Activated T-cell treated with anti-CD3 and anti-CD28 coated beads for 1 hour (primary cell): ENCODE data around the gene GPX4.

ENCODE experiments used
- DNase-seq: peaks from one replicate; pipeline ENCODE4 v3.0.0-alpha.2; 2020; ENCODE audit warnings: low read depth

Gene GPX4

DNA sequence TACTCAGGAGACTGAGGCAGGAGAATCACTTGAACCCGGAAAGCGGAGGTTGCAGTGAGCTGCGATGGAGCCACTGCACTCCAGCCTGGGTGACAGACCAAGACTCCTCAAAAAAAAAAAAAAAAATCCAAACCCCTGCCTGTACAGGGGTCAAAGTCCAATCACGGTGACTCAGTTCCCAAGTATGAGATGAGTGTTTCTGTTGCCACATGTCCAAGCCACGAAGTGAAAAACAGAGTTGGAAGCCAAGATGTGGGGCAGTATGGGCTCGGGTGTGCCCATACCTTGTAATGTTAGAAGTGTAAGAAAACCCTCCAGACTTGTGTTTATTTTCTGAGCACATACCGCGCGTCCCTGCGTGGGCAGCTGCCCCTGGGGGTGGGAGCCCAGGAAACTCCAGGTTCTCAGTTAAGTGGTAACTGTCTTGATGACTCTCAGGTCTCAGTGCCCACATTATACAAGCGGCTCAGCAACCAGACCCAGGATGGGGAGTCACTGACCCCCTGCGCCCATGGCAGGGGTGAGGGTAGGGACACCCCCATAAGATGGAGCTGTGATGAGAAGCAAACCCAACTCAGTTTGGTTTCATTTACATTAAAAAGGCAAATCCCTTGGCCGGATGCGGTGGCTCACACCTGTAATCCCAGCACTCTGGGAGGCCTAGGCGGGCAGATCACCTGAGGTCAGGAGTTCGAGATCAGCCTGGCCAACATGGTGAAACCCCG is 1.2 kb upstream of the GPX4 start:
- DNase-seq = no peak

DNA sequence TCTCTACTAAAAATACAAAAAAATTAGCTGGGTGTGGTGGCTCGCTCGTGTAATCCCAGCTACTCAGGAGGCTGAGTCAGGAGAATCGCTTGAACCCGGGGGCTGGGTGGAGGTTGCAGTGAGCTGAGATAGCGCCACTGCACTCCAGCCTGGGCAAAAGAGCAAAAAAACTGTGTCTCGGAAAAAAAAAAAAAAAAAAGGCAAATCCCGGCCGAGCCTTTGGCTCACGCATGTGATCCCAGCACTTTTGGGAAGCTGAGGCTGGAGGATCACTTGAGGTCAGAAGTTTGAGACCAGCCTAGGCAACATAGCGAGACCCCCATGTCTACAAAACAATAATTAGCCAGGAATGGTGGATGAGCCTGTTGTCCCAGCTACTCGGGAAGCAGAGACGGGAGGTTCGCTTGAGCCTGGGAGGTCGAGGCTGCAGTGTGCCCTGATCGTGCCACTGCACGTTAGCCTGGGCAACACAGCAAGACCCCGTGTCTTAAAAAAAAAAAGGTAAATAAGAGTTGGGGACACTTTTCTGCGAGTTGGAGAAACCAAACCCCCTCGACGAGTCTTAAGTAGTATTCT is 574 bp upstream of the GPX4 start:
- DNase-seq = no peak

DNA sequence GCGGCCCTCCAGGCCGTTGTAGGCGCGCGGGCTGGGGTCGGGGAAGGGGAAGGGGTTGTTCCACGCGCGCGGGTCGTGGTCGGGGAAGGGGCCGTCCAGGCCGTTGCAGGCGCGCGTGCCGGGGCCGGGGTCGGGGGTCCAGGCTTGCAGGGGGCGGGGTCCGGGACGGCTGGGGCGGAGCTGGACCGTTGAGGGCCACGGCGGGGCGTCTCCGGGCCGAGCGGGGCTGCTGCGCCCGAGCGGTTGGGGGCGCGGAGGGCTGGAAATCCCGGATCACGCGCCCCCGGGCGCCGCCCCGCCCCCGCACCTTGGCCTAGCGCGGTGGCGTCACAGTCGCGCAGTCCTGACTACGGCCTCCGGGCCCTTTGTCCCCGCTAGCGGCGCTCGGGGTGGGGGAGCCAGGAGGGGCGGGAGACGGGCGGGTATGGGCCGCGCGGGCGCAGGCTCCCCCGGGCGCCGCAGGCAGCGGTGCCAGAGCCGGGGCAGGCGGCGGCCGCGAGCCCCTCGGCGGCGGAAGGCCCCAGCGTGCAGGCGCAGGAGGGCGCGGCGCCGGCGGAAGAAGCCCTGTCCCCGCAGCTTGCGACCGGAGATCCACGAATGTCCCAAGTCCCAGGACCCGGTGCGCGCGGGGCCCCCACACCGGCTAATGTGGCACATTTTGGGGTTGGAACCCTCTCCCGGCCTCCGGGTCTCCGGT is 665 bp downstream of the GPX4 start:
- DNase-seq = peak; percentile 57

DNA sequence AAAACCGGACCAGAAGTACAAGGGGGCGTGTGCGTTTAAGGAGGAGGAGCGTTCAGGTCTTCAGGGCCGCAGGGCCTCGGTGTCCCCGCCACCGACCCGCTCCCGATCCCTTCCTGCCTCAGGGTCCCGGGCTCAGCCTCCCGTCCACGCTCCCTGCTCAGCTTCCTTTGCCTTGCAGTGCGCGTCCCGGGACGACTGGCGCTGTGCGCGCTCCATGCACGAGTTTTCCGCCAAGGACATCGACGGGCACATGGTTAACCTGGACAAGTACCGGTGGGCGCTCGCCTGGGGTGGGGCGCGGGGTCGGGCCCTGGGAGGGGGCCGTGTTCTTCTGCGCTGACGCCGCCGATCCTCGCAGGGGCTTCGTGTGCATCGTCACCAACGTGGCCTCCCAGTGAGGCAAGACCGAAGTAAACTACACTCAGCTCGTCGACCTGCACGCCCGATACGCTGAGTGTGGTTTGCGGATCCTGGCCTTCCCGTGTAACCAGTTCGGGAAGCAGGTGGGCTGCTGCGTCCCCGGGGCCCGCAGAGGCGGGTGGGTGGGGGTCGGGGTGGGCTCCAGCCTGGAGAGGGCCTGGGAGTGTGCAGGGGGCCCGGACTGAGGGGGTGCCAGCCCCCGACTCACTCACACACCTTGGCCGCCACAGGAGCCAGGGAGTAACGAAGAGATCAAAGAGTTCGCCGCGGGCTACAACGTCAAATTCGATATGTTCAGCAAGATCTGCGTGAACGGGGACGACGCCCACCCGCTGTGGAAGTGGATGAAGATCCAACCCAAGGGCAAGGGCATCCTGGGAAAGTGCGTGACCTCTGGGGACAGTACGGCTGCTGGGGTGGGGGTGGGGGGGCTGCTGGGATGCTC is 1.4 kb downstream of the GPX4 start:
- DNase-seq = no peak

DNA sequence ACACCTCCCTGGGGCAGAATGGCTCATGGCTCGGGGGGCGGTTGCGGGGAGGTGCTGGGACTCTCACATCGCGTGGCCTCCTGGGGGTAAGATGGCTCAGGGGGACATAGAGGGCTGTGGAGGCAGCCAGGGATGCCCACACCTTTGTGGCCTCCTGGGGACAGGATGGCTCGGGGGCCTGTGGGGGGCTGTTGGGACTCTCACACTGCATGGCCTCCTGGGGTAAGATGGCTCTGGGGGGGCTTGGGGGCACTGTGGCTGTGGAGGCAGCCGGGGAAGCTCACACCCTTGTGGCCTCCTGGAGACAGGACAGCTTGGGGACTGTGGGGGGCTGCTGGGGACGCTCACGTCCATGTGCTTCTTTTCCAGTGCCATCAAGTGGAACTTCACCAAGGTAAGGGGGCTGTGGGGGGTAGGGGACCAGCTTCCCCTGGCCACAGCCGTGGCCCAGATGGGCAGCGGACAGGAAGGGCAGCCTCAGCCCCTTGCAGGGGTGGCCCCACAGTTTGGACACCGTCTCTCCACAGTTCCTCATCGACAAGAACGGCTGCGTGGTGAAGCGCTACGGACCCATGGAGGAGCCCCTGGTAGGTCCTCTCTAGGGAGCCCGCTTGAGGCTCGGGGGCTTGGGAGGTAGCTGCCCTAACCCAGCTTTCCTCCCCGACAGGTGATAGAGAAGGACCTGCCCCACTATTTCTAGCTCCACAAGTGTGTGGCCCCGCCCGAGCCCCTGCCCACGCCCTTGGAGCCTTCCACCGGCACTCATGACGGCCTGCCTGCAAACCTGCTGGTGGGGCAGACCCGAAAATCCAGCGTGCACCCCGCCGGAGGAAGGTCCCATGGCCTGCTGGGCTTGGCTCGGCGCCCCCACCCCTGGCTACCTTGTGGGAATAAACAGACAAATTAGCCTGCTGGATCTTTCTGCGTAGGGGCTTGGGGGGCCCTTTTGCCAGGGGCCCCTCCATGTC is 2.4 kb downstream of the GPX4 start:
- DNase-seq = no peak

DNA sequence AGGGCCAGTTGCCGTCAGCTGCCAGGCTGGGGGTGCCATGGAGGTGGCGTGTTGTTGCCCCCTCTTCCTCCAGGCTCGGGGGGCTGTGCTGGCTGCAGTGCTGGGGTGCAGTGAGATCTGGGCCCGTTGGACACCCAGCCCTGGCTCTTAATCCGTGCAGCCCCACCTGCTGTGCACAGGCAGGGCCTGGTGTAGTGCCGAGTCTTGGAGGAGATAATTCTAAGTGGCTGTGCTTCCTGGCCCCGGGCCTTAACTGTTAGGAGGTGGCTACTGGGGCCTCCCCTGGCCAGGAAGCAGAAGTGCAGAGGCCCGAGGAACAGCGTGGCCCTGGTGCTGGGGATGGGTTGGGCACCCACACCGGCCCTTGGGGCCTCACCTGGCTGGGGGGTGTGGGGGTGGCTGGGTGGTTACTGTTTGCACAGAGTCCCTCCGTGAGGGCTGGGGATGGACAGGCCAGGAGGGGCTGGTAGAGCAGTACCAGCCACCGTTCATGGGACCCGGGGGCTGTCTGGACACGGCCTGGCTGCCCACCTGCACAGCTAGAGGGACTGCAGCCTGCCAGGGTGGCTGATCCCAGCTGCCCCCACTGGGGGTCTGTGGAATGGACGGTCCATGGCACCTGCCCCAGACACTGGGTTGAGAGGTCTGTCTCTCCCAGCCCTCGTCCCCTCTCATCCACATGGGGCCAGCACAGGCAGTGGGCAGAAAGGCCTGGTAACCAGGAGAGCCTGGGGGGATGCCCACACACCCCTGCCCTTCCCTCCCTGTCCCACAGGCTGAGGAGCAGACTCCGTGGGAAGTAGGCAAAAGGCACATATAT is 3.3 kb downstream of the GPX4 start:
- no peak for DNase-seq

DNA sequence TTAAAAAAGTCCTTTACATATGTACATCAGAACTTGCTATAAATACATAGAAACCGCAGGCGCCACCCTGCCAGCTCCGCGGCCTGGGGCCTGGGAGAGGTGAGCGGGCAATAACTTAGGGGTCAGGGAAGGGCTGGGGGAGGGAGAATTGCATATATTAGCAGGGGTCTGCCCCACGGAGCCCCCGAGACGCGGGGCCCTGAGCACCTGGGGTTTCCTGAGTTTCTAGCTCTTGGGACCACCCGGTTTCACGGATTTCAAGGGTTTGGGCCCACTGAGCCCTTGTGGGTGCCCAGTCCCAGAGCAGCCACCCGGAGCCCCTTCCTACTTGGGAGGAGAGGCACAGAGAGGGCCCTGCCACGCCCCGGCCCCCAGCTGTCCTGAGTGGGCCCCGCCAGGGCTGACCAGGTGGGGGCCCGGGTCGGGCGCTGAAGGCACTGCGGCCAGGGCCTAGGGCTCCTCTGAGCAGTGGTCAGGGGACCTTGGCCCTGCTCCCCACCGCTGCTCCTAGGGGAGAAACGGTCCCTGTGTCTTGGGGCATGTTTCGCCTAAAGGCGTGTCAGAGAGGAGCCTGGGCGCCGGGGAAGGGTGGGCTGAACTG is 4.0 kb downstream of the GPX4 start:
- no peak for DNase-seq

DNA sequence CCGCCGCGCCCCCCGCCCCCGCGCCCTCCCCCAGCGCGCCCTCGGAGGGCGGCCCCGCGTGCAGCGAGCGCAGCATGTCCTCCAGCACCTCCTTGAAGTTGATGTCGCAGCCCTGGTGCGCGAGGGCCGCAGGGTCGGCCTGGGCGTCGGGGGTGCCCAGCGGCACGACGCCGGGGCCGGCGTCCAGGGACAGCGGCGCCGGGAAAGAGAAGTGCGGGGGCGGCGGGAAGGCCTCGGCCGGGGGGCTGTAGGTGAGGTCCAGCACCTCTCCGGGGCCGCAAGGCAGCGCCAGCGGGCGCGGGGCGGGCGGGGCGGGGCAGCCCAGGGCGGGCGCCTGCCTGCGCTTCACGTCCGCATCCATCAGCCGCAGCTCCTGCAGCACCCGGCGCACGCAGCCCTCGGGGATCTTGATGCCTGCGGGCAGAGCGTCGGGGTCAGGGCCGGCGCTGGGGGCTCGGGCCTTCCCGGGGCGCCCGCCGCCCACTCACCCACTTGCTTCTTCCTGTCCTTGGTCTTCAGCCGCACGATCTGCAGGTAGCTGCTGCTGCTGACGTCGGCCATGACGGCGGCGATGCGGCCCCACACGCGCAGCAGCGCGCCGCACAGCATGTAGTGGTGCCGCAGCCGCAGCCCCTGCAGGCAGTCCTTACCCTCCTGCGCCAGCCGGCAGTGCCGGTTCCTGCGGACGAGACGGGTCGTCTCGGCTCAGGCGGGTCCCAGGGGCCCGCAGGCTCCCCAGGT is 4.7 kb downstream of the GPX4 start:
- DNase-seq = no peak

DNA sequence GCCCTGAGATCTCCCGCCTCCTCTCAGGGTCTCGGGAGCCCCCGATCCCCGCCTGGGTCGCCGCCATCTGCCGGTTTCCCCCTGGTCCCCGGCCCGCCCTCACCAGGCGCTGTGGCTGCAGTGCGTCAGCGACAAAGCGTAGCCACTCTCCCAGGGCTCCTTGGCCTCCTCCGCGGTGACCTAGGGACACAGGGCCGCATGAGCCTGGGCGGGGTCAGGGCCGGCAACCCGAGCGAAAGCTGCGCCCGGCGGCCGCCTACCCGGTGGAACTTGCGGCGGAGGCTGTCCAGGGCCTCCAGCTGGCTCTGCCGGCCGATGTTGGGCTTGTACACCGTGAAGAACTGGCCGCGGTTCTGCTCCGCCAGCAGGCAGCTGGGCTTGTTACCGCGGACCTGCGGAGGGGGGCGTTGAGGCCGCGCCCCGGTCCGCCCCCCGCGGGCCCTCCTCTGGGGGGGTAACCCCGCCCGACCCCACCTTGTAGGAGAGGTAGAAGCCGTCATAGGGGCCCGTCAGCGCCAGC is 5.3 kb downstream of the GPX4 start:
- no peak for DNase-seq

DNA sequence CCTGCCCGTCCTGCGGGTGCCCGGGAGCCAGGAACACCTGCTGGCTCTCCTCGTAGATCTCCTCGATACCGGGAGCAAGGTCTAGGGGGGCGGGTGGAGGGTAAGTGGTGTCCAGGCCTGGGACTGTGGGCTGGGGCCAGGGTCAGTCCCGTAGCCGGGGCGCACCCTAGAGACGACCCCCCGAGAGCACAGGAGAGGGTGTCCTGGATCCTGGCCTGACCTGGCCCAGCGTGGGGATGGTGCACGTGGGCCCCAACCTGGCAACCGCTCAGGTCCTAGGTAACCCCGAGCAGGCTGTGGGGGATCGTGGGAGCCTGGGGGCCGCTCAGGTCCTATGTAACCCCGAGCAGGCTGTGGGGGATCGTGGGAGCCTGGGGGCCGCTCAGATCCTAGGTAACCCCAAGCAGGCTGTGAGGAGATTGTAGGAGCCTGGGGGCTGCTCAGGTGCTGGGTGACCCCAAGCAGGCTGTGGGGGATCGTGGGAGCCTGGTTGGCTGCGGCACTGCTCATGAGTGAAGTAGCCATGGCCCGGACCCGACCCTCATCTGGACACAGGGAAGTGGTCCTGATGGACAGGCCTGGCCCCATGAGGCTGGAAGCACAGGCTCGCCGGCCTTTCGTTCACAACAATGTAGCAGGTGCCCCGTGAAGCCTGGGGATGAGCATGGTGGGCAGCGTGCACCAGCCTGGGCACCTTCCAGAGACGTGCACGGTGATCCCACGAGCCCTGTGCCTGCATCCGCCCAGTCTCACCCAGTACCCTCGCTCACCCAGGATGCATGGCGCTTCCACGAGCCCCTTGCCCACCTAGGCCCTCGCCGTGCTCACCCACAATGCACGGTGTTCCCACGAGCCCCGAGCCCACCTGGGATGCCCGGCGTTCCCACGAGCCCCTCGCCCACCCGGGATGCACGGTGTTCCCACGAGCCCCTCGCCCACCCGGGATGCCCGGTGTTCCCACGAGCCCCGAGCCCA is 6.2 kb downstream of the GPX4 start:
- no peak for DNase-seq

DNA sequence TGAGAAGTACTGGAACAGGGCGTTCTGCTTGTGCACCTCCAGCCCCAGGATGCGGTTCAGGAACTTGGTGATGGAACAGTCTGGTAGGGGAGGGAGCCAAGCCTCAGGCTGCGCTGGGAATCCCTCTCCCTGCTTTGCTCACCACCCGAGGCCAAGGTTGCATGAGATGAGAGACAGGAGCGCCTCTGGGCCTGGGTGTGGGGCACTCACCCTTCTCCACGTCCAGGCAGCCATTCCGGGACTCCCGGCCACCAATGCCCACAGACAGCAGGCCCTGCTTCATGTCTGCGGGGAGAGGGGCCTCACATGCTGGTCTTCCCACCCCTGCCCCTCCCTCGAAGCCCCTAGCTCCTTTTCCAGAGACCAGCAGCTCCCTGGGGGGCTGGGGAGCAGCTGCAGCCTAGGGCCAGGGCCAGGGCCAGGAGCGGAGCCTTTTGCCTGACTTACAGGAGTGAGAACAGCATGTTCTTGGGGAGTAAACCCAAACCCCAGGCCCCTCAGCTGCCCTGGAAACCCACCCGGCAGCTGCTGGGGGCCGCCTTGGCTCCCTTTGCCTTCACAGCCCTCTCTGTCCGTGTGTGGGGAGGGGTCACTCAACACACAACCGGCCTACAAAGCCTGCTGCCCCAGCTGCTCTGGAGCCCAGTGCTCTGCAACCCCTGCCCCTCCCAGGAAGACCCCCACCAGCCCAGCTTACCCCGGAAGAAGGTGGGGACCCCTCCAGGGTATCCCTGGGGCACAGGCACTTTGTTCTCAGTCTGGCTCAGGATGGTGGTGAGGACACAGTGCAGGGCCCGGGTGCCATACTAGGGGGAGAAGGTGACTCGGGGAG is 7.2 kb downstream of the GPX4 start:
- no peak for DNase-seq

DNA sequence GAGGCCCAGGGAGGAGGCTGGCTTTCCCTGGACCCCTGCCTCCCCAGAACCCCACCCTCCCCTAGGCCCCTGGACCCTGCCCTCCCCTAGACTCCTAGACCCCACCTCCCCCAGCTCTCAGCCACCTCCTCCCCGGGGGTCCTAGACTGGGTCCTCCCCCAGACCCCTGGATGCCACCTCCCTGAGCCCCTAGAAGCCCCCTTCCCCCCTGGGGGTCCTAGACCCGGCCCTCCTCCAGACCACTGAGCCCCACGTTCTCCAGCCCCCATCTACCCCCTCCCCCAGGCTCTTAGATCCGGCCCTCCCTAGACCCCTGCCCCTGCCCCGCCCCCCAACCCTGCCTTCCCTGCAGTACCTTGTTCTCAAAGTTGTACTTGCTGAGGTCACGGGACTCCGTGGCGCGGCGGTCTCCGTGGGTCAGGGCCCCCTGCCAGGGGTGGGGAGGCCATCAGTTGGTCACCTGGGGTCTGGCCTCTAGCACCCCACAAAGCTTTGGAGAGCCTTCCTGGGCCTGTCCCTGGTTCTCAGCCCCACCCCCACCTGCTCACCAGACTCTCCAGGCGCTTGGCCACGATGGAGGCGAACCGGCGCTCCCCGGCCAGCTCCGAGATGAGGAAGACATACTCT is 8.0 kb downstream of the GPX4 start:
- no peak for DNase-seq

DNA sequence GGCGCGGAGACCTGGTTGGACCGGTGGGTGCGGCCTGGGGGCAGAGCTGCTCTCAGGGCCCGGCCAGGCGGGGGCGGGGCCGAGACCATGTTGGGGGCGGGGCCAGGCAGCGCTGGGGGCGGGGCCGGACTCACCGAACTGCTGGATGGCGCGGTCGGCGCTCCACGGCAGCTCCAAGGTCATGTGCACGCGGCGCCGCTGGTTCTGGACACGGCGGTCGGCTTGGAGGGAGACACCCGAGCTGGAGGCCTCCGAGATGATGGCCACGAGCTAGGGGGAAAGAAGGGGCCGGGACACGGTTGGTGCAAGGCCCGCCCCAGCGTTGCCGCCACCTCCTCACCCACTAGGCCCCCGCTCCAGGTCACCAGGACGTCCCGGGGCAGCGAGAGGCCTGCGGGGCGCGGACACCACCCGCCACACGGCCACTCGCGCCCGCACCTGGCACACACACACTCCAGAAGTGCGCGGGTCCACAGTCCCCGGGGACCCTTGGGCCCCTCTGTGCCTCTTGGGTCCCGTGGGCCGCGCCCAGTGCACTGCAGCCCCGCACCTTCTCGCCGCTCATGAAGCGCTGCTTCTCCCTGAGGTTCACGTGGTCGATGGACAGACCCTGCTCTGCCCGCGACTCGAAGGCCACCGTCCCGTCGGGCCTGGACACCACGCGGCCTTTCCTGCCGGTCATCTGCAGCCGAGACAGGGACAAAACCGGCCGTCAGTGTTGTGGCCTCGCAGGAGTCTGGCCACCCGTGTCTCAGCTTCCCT is 8.7 kb downstream of the GPX4 start:
- no peak for DNase-seq

DNA sequence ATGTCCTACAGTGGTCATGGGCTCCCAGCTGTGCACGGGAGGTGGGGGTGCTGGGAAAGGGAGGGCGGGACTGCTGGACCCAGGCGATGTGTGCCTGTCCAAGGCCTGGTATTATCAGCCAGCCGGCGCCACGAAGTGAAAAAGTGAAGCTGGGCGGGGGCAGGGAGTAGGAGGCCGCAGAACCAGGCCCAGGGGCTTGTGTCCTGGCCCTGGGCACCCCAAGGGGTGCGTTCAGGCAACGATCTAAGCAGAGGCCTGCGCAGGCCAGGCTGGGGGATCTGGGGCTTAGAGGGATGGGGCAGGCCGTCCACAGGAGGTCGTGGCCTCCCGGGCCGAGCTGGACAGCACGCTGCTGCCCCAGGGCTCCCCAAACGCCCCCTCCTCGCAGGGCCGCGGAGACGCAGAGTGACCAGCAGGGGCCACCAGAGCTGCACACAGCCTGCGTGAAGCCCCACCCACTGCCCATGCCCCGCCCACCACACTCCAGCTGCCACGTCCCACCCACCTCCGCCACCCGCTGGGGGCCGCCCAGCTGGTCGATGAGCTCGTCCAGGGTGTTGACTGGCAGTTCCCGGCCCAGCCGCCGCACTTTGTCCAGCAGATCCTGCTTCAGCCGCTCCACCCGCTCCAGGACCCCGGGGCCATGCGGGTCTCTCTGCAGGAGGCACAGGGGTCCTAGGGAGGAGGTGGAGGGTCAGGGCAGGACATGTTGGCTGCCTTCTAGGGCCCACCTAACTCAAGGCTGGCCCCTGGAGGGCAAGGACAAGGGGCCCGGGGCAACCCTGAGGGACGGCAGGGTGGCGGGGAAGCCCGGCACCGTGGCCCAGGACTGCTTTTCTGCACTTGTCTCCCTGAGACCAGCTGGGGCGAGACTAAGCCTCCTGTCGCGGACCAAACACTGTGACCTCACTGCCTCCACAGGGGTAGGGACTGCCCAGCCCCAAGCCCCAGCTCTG is 9.5 kb downstream of the GPX4 start:
- DNase-seq = peak; percentile 78
